NCI-H146 (cell line): ENCODE measurements around the gene COL6A3.
"Not testable (repeated sequence)": the region's sequence is repeated elsewhere in the genome, so short reads cannot be mapped to it uniquely, and the experiment has no call there.

Experiments
- DNase-seq: peaks from one replicate; lab custom pipeline; 2025; lab: John Stamatoyannopoulos, UW

The COL6A3 gene

DNA sequence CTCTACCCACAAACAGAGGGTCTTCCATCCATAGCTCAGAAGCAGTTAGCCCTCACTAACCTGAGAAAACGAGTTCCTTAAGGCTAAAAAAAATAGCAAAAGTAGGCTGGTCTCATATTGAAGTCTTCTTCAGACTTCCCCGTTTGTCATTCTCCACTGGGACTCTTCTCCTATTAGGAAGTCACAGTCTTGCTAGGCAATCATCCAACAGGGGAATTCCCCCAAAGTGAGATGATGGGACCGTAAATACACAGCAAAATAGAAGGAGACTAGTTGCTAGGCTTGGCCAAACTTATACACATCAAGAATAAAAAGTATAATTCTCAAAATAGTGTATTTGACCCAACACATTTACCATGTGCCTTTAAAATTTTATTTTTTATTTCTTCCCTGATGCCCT lies 34.3 kb downstream of the COL6A3 start:
- no peak for DNase-seq

DNA sequence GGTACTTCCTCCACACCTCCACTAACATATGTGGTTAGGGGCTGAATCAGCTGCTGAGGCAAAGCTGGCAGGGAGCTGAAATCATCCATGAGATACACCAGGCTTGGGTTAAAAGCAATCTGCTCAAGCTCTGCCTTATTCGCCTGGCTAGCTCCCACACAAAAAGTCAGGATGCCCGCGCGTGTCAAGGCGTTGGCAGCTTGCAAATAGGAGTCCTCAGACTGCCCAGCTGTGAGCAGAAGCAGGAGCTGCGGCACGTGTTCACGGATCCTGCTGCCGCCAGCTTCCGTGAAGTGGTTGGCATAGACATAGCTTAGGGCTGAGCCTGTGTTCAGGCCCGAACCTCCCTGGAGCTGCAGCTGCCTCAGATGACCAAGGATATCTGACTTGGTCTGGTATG lies 35.3 kb downstream of the COL6A3 start:
- DNase-seq, result no peak

DNA sequence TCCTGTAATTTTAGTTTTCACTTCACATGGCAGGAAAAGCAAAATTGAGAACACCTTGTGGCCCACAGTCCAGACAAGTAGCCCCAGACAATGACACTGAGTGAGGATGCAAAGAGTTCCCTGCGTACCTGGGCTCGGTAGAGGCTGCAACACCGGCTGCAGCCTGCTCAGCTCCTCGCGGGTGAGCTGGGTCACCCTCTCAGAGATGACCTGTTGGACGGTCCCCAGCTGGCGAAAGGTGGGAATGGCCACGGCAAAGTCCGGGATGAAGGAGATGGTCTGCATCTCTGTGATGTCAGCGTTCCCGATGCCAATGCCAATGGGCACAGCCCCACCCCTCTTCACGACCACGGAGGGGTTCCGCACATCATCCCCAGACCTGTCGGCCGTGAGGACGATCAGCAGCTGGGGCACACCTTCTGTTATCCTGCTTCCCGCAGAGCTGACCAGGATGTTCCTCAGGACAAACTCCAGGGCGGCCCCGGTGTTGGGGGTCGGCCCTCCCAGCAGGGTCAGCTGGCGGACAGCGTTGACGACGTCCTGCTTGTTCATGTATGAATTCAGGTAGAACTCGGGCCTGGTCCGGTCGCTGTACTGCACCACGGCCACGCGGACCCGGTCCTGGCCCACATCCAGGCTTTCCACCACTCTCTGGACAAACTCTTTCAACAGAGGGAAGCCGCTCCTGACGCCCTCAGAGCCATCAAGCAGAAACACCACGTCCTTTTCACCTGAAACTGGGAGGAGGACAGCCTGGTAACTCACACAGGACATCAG lies 39.5 kb downstream of the COL6A3 start:
- no peak for DNase-seq

DNA sequence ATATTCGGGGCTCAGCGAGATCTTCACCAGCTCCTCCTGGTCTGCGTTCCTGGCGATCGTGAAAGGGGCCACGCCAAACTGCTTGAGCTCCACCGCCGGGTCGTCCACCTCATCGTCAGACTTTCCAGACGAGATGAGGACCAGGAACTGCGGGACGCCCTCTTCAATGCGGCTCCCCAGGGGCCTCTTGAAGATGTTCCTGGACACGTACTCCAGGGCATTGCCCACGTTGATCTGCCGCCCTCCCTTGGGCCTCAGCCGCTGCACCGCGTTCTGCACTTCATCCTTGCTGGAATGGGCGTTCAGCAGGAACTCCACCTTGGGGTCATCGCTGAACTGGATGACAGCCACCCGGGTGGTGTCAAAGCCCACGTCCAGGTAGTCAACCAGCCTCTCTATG lies 42.1 kb downstream of the COL6A3 start:
- DNase-seq, result no peak

DNA sequence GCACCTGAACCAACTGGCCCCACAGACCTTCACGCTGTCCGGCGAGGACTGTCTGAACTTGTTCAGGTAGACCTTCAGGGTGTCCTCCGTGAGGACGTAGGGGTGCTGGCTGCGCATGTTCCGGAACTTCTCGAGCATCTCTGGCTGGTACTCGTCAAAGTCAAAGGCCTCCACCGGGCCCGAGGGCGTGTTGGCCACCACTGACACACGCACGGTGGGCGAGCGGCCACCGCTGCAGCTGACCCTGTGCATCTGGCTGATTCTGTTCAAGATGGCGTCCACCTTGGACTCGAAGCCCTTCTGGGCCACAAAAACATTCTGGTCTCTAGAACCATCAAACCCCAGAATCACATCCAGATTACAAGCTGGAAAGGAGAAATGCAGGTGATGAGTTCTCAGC lies 48.3 kb downstream of the COL6A3 start:
- DNase-seq, result no peak

DNA sequence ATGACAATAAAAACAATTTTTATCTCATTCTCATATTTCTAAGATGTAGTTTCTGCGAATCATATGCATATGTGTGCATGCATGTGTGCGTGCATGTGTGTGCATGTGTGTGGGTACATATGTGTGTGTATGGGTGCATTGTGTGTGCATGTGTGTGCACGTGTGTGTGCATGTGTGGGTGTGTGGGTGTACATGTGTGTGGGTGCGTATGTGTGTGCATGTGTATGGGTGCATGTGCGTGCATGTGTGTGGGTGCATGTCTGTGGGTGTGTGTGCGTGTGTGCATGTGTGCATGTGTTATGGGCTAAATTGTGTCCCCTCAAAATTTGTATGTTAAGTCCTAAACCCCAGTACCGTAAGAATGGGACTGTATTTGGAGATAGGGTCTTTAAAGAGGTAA lies 49.3 kb downstream of the COL6A3 start:
- DNase-seq, result no peak

DNA sequence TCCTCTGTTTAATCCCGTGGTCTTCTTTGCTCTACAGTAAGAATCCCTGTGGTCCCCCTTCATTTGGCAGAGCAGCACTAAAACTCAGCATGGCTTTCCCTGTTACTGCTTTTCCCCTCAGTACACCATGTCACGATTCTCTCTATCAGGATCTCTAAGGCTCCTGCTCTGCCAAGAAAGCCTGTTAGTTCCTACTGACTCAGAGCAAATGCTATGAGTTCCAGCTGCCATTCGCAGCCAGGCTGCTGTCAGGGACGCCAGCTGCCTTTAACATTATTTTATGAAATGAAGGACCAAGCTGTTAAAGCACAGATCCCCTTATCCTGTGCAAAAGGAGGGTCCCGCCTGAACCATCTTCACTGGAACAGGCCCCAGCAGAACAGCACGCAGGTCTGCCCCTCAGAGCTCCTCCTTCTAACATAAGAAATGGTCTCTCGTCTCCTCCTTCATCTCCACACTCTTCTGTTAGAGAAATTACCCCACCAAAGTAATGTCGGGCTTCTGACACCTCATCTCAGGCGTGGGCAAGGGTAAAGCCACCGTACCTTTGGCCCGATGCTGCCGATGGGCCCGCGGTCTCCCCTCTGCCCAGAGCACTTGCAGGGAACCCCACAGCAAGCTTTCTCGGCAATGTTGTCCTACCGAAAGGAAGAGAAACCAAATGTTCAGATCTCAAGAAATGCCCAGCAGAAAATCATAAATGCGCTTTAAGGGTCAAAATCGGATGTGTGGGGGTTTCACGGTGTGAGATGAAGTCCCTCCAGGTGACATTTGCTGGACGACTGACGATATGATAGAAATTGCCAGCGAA lies 52.6 kb downstream of the COL6A3 start:
- no peak for DNase-seq

DNA sequence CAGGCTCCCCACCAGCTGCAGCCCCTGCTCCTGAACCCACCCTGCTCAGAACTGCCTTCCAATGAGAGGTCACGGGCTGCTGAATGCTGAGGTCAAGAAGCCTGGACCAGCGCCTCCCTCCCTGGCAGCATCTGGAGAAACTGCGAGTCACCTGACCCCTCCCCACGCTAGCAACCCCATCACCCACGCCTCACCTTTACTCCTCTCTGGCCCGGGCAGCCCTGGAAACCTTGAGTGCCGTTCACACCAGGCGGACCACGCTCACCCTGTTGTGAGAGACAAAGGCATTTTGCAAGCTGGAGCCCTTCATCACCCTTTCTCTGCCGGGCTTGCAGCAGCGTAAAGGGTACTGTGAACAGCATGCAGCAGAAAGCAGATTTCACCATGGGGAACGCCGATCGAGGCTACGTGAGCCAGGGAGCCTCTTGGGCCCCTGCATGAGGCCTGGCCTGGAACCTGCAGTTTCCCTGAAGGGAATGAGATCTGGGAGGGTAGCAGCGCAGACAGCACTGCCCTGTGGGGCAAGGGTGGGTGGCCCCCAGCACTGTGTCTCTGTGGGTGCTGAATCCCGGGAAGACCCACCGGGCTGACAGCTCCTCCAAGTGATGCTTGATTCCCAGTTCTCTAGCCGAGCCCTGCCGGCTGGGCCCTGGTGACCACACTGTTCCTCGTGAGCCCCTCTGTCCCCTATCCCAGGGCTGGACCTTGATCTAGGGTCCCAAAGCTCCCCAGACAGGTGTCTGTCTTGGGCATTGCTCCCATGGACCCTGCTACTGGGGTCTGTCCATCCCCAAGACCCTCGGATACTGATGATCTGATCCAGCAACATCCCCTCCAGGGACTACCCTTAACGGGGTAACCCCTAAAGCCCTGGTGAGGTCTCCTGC lies 53.8 kb downstream of the COL6A3 start:
- no peak for DNase-seq

DNA sequence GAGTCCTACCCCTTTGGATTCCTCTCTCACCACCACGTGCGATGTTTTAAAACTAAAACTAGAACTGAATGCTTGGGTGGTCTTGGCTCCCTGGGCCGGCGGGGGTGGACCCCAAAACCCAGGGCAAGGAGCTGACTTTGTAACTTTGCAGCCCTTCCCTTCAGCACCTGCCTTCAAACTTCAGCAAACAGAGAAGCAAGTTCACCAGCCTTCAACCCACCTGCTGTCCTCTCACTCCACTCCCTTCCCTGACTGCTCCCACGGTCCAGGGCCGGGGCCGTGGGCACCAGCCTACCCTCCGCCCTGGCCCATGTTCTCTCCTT lies 54.5 kb downstream of the COL6A3 start:
- no peak for DNase-seq

DNA sequence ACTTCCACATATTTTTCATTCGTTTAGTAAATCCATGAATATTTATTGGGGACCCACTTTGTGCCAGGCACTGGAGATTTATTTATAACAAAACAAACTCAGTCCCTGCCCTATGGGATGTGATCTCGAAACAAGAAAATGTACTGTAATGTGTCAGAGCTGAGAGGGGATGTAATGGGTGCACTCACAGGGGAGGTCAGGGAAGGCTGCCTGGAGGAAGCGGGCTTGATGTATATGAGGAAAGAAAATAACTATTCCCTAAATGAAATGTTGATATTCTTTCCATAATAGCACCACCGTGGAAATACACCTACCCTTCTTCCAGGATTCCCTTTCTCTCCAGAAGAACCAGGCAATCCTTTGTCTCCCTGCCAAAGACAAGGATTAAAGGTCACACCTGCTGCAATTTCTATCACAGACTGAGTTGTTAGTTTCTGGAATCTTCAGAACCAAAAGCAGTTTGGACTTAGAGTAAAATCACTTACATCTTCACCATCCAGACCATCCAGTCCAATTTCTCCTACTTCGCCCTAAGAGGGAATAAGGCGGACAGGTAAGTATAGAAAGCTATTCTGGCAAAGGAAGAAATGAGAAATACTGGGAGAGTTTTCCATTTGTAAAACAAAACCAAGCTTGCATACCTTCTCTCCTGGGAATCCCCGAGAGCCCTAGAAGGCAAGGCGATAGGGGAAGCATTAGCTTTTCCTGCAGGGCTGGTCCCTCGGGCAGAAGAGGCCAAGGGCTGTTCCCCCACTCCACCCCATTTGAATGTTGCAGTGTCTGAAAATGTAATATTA lies 55.0 kb downstream of the COL6A3 start:
- no peak for DNase-seq

DNA sequence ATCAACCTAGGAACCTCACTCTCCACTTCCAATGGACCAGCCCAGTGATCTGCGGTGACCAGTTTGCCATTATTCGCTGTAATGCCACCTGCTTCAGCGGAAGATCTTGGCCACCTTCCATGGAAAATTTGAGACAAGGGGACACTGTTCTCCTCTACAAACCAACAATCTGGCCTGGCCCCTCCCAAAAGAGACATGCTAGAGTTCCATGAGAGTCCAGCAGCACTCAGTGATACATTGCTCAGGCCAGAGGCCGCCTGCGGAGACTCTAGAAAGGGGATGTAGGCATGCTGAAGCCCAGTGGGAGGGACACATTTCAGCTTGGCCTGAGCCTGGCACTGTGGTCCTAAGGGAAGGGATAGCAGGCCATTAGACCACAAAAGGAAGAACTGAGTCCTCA lies 58.3 kb downstream of the COL6A3 start:
- DNase-seq, result no peak

DNA sequence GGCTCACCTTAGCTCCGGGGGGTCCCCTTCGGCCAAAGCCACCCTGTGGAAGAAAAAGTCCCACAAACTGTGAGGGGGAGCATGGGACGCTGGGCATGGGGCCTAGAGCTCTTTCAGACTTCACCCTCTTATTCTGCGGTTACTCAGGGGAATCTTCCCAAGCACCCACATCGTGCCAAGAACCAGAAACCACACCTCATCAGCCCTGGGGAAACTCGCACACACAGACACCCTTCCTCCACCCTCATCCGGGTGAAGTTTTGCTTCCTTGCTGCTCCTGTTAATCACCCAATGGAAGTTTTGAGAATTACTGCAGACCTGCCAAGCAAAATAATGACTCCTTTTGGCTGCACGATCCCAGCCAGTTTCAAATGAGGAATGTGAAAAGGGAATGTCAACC lies 59.1 kb downstream of the COL6A3 start:
- DNase-seq, result no peak

DNA sequence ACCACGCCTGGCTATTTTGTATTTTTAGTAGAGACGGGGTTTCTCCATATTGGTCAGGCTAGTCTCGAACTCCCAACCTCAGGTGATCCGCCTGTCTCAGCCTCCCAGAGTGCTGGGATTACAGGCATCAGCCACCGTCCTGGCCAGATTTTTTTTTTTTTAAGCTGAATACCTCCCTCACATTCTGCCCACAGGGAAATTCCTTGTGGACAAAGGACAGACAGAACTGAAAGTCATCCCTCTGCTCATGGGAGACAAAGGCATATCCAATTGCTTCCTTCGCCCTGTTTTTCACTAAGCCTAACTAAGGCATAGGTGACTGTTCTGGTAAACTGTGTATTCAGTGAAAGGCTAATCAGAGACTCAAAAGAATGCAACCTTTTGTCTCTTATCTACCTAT lies 59.8 kb downstream of the COL6A3 start:
- DNase-seq, result not testable (repeated sequence)

DNA sequence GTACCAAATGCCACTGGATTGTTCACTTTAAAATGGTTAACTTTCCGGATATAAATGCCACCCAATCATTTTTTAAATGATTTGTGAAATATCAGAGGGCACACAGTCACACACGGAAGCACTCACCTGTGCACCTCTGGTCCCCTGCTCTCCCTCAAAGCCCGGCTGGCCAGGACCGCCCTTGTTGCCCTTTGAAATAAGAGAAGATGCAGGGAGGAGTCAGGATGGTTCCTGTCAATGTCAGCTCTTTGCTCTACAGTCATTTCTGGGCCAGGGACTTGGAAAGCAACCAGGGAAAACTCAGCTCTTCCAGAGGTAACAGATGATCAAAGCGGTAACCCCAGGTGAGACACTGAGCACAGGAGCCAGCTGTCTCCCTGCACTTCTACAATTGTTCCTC lies 60.7 kb downstream of the COL6A3 start:
- no peak for DNase-seq

DNA sequence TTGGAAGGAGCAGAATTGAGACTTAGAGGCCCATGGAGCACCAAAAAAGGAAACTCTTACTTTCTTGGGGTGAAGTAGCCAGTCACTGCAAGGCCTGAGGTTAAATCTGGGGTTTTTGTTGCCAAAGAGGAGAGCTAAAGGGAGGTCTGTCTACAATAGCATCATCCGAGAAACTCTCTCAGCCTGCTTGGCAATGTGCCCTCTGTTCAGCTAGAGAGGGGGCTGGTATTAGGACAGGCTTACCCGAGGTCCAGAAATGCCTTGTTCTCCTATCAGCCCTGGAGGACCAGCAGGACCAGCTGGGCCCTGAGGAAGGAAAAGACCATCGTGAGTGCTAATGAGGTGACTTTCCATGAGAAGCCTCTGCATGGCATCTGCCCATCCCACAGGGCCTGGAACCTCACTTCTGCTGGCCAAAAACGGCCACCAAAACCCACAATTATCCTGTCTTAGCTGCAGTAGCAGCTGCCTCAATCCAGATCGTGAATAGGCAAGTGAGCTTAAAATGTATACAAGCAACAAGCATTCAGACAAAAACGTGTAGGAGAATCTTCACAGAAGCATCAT lies 61.6 kb downstream of the COL6A3 start:
- no peak for DNase-seq

DNA sequence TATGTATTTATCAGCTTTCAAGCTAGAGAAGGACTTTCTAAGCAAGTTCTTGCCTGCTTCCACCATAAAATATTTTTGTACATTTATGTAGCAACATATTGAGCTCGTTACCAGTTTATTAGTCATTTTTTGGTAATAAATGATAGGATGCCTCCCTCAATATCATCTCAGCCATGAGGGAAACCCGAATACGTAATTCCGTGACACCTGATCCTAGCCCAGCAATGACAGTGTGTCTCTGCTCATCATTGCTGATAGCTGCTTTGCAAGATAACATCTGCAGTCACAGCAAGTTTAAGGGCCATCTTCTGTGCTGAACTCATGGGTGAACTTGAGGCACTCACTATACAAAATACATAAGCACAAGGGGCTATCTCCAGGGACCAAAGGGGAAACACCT lies 62.2 kb downstream of the COL6A3 start:
- no peak for DNase-seq

DNA sequence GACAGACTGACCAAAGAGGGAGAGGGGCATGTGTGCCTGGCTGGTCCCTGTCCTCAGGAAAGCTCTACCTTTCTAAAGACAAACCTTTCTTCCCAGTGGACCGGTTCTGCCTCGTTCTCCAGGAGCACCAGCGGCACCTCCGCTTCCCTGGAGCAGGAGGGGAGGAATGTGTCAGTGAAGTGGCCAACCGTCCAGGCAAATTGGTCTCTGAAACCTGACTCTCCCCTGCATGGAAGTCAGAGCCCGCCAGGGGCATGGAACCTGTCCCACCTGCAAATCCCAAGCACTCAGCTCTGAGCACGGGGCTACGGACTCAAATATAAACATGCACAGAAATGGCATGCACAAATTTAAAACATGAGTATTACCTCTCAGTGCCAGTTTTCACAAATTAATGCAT lies 62.9 kb downstream of the COL6A3 start:
- no peak for DNase-seq

DNA sequence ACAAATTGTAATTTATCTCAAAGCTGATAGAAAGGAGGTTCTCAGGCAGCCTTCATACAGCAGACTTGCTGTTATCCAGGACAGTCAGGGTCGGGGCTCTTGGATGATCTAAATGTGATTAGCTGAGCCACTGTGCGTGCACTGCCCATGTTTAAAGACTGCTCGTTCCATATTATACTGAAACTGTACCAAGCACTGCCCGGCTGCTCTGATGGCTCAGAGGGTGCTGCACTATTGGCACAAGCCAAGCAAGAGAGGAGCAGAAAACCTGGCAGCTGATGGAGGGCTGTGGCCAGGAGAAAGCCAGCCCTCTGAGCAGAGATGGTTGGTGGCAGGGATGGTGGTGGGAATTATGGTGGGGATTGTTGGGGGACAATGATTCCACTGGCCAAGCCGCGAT lies 63.4 kb downstream of the COL6A3 start:
- no peak for DNase-seq

DNA sequence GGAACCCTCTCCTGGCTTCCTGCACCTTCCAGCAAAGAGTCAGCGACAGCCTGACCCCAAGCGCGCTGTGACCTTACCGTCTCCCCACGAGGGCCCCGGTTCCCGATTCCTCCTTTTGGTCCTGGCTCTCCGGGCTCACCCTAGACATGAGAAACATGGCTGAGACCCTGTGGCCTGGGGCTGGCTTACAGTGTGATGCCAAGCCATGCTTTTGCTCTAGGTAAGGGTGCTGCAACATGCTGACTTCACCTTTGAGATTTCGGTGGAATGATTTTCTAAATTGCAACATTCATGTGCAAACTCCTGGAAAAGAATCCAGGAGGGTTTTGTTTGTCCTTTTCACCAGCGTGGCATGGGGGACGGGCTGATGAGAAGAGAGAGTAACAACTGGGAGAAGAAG lies 63.9 kb downstream of the COL6A3 start:
- DNase-seq, result no peak

DNA sequence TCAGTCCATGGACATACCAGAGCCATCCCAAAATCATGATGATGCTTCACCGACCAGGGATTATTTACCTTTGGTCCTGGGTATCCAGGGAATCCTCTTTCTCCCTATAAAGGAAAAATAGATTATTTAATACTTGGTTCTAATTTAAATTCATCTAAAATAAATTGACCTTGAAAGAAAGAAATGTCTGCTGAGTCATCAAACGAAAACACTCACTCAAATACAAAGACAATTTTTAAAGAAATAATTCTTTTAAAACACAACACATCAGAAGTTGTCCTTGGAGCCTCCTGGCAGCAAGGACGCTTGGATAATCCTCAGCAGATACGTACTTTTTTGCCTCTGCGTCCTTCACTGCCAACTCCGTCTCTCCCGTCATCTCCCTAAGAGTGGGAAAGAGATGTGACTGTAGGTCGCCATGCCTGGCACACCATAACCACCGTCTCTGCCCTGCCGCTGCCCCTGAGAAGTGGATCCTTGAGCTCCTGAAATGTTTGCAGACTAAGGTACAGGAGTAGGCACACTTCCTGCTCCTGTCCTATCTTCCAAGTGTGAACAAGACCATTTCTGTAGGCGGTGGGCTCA lies 65.6 kb downstream of the COL6A3 start:
- no peak for DNase-seq
